Activated CD4-positive, alpha-beta T cell treated with anti-CD3 and anti-CD28 coated beads for 4 hours (primary cell): ENCODE measurements around the gene ANLN.
"Not testable (repeated sequence)": the region's sequence is repeated elsewhere in the genome, so short reads cannot be mapped to it uniquely, and the experiment has no call there.

Experiments
- DNase-seq, 2 donors: peaks; one replicate each; pipeline ENCODE4 v3.0.0-alpha.2; 2020

The ANLN gene

DNA sequence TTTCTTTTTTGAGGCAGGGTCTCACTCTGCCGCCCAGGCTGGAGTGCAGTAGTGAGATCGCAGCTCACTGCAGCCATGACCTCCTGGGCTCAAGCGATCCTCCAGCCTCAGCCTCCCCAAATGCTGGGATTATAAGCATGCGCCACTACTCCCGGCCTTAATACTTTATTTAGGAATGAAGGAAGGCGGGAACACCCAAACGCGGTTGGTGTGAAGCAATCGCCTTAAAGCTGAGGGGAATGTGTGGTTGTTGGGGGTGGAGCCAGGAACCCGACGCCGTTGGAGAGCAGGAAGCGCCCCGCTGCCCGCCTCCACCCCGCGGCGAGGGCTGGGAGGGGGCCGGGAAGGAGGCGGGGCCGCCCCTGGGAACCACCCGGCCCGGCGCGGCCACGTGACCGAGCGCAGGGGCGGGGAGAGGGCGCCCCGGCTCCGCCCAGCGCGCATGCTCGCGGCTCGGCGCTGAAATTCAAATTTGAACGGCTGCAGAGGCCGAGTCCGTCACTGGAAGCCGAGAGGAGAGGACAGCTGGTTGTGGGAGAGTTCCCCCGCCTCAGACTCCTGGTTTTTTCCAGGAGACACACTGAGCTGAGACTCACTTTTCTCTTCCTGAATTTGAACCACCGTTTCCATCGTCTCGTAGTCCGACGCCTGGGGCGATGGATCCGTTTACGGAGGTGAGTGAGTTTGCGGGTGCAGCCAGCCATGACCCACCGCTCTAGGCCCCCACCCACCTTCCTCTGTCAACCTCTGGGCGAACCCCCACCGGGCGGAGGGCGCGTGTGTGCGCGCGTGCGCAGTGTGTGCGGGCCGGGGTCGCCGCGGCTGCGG lies at the start of gene ANLN:
Gene ANLN (plus strand): TSS at position 492 of the 828 bp plus-strand sequence. CDS start 165 bp downstream, at position 657.
- peak; percentile 79 for DNase-seq

GRCh38 chr7:36343548-36343947 lies 46.1 kb upstream of the ANLN start:
- no peak for DNase-seq

- no peak for DNase-seq
Measured at GRCh38 chr7:36344622-36345021, 45.0 kb upstream of the ANLN start.

DNA sequence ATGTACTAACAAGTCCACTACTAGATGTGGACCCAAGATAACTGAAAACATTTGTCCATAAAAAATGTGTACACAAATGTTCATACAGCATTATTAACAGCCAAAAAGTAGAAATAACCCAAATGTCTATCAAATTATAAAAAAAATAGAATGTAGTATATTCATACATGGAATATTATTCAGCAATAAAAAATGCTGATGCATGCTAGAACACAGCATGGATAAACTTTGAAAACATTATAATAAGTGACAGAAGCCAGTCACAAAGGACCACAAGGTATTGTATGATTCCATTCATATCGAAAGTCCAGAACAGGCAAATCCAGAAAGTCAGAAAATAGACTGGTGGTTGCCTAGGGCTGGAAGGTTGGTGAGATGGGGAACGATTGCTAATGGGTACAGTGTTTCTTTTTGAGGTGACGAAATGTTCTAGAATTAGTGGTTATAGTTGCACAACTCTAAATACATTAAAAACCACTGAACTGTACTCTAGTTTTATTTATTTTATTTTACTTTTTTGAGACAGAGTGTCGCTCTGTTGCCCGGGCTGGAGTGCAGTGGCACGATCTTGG lies 43.3 kb upstream of the ANLN start:
- DNase-seq = no peak

GRCh38 chr7:36348256-36348655 lies 41.4 kb upstream of the ANLN start:
- no peak for DNase-seq

DNA sequence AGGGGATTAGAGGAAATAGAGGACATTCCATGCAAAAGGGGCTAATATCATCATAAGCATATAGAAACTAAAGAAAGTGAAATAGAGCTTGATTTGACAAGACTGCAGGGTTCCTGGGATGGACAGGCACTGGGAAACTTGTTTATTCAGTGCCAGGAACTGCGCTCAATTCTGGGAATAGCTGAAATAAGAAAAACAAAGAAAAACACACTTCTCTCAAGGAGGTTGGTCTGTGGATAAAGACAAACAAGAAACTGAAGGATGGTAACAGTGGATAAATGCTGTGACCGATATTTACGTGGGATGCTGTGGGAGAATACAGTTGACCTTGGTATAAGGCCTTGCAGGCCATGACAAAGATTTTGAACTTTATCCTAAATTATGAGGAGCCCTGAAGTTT lies 40.9 kb upstream of the ANLN start:
- DNase-seq = no peak

- DNase-seq = no peak
Measured at GRCh38 chr7:36349626-36350025, 40.0 kb upstream of the ANLN start.

DNA sequence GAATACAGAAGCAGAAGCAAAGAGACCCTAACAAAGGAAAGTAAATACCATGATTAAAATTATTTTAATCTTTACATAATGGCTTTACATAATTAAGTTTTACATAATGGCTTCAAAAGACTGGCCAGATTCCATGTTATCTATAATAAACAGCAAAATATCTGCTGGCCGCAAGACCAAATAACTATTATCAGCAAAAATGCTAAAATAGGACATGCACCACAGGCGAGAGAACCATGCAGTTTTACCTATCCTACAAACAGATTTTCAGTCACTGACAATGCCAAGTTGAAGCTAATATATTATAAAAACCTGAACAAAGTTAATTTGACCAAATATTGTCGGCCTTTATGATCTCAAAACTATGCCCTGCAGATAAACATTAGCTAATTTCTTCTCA lies 34.2 kb upstream of the ANLN start:
- DNase-seq = no peak

- no peak for DNase-seq
Measured at GRCh38 chr7:36357054-36357453, 32.6 kb upstream of the ANLN start.

GRCh38 chr7:36358589-36358988 lies 31.1 kb upstream of the ANLN start:
- no peak for DNase-seq

- DNase-seq = no peak
Measured at GRCh38 chr7:36360244-36360643, 29.4 kb upstream of the ANLN start.

DNA sequence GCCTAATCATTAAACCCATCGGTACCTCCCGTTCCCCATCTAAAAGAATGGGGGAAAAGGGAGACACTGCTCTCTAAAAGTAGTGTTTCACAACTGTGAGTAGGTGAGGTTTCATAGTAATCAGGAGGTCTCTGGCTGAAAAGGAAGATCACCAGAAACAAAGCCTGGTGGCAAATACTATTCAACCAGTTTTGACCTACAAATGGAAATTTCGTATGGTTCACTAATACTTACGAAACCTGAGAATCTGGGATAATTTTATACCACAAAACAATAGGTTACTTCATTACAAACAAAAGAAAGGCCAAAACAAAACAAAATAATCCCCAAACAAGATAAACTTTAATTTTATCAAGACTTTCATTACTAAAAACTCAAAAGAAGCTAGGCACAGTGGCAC lies 28.4 kb upstream of the ANLN start:
- DNase-seq = no peak

GRCh38 chr7:36363515-36363914 lies 26.1 kb upstream of the ANLN start:
- no peak for DNase-seq

DNA sequence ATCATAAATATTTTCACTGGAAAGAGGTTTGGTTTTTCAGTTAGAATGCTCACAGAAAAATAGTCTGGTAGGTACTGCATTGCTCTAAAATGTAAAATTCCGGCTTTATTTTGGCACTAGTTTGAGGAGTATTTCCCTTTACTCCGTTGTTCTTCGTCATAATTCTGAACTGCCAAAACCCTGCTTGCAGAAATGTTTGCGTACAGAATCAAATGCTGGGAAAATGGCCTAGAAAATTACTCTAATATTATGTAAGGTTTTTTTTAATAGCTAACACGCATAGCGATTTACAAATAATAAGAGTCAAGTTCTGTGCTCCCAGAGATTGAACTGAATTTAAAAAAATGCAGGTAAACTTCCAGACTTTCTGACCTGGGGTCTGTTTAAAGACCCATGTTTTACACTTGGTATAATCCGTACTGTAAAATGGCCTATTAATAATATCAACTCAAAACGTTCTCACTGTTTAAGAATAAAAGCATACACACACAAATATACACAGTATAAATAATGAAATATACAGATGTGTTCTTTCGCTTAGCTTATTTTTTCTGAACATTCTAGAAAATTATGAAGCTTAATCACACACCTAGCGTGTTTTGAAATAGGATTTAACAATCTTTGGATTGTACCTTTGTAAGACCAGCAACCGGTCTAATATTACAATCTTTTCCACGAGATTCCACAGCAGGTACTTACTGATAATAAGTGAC lies 23.5 kb upstream of the ANLN start:
- DNase-seq = no peak

GRCh38 chr7:36366718-36367560 lies 22.7 kb upstream of the ANLN start:
- peak; percentile 89 for DNase-seq

DNA sequence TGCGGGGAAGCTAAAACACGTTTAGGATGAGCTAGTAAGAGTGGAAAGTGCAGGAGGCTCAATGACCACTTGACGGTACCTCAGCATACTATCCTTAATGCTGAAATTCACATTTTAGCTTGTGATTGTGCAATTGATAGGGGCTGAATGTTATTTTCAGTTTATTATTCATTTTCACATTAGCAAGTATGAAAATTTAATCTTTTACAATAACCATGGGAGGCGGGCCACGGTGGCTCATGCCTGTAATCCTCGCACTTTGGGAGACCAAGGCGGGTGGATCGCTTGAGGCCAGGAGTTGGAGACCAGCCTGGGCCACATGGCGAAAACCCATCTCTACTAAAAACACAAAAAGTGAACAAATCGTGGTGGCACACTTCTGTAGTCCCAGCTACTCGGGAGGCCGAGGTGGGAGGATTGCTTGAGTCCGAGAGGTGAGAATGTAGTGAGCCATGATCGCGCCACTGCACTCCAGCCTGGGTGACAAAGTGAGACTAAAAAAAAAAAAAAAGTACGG lies 22.0 kb upstream of the ANLN start:
- no peak for DNase-seq

- no peak for DNase-seq
Measured at GRCh38 chr7:36368496-36368895, 21.2 kb upstream of the ANLN start.

- no peak for DNase-seq
Measured at GRCh38 chr7:36369171-36369570, 20.5 kb upstream of the ANLN start.

- no peak for DNase-seq
Measured at GRCh38 chr7:36370046-36370445, 19.6 kb upstream of the ANLN start.

DNA sequence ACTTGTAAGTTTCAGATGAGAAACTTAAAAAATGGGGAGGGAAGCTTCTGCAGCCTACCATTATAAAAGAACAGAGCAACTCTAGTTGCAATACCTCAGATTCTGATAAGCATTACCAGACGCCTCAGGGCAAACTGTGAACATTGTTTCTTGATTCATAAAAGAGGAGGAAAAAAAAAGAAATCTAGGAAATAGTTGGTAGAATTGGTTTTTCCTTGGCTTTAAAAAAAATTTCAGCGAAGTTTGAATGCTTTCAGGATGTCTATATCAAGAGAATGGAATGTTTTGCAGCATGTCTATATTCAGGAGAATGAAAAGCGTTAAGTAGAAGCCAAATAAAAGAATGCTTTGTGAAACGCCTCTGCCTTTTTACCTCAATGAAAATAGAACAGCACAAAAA lies 17.5 kb upstream of the ANLN start:
- no peak for DNase-seq

DNA sequence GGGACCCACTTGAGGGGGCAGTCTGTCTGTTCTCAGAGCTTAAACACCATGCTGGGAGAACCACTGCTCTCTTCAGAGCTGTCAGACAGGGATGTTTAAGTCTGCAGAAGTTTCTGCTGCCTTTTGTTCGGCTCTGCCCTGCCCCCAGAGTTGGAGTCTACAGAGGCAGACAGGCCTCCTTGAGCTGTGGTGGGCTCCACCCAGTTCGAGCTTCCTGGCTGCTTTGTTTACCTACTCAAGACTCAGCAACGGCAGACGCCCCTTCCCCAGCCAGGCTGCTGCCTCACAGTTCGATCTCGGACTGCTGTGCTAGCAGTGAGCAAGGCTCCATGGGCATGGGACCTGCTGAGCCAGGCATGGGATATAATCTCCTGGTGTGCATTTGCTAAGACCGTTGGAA lies 11.1 kb upstream of the ANLN start:
- not testable (repeated sequence) for DNase-seq

- no peak for DNase-seq
Measured at GRCh38 chr7:36379831-36380504, 9.7 kb upstream of the ANLN start.
